NCI-H187 (cell line): Measurements from ENCODE around the gene EPB41L2.

Experiments
- DNase-seq, 2 experiments: peaks; one replicate each; lab custom pipeline; 2025; lab: John Stamatoyannopoulos, UW

Gene EPB41L2

DNA sequence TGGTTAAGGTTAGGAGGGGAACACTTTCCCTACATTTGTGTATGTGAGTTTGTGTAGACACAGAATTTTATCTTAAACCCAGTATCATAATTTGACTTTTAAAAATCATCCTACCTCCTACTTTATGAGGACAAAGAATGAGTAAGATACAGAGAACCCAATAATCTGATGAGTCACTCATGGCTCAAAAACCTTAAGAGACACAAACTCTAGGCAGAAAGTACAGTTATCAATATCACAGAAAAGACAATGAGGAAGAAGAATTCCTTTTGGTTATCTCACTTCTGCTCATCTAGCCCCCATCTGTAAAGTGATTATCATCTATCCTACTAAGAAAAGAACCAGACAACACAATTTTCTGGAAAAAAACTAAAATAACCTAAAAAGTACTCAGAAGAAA is 87.7 kb downstream of the EPB41L2 start:
- no peak for DNase-seq

DNA sequence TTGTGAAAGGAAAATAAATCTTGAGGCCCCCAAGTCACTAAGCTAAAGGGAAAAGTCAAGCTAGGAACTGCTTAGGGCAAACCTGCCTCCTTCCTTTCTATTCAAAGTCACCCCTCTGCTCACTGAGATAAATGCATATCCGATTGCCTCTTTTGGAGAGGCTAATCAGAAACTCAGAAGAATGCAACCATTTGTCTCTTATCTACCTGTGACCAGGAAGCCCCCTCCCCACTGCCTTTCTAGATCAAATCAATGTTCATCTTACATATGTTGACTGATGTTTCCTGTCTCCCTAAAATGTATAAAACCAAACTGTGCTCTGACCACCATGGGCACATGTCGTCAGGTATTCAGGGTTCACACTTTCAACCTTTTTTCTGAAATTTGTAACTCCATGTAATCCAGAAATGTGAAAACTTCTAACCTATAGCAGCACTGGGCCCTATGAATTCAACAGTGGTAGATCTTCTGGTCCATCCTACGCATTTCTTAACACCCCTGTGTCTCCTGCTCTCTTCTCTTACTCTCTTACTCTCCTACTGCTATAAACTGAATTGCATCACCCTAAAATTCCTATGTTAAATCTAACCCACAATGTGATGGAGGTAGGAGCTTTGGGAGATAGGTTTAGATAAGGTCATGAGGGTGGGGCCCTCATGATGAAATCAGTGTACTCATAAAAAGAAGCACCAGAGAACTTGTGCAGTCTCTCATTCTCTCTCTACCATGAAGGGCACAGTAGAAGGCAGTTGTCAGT is 89.3 kb downstream of the EPB41L2 start:
- no peak for DNase-seq

DNA sequence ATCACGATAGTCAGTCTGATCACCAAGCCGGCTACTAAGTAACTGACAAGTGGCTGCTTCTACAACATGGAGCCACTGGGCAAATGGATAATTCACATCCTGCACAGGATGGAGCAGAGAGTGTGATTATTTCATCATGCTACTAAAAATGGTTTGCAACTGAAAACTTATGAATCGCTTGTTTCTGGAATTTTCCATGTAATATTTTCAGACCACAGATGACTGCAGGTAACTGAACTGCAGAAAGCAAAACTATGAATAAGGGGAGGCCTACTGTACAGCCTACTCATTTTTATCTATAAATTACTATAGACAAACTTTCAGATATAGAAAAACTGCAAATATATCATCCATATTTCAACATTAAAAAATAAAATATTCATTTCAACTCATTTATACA is 91.5 kb downstream of the EPB41L2 start:
- DNase-seq: no peak

DNA sequence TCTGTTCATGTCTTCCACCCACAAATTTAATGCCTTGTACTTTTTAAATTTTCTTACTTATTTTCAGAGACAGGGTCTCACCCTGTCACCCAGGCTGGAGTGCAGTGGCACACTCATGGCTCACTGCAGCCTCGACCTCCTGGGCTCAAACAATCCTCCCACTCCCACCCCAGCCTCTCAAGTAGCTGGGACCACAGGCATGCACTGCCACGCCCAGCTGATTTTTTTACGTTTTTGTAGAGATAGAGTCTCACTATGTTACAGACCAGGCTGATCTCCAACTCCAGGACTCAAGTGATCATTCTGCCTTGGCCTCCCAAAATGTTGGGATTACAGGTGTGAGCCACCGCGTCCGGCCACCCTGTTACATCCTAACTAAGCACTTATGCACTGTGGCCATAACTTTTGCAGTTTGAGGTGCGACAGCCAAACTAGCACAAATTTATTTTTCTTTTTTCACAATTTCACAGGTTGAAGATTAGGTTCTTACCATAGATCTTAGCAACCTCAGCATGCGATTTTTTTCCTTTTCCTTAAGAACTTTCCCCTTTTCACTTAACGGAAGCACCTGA is 92.1 kb downstream of the EPB41L2 start:
- no peak for DNase-seq

DNA sequence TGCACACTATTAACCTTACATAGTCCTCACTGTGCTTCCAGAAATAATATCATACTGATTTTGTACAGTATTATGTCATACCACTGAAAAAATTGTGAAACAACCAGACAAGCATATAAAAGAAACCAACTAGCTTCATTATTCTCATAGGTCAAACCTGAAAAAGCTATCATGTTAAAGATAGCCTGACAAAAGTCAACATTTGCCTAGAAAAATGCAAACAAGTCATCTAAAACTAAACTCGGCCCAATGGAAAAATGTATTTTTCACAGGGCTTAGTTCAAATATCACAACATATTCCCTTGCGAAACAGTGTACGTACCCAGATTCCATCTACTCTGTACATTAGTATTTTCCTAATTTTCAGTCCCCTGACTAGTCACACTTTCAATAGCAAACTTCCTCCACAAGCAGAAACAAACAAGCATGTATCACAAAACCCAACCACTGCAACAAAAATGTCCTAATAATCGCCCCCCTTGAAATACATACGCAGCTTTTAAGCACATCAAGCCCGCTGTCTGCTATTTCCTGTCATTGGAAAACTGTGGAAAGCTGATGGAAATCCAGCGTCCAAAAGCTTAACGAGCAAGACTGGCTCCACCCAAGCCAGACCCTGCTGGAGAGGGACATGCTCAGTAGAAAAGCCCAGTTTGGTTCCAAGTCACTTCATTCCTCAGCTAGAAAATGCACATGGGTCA is 93.1 kb downstream of the EPB41L2 start:
- no peak for DNase-seq

DNA sequence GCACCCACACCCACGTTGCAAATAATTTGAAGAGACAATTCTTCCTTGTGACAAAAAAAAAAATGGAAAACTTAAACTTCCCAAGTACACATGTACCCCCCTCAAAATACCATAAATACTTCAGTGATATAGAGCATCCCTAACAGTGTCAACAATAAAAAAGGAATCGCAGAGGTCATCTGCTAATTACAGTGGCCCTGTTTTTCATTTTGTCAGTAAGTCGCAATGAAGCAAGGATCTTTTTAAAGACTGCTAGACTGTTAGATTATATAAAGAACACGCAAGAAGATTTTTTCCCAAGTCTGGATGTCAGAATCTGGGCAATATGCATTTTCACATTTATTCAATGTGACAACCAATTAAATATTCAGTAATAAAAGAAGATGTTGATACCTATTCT is 93.9 kb downstream of the EPB41L2 start:
- no peak for DNase-seq

DNA sequence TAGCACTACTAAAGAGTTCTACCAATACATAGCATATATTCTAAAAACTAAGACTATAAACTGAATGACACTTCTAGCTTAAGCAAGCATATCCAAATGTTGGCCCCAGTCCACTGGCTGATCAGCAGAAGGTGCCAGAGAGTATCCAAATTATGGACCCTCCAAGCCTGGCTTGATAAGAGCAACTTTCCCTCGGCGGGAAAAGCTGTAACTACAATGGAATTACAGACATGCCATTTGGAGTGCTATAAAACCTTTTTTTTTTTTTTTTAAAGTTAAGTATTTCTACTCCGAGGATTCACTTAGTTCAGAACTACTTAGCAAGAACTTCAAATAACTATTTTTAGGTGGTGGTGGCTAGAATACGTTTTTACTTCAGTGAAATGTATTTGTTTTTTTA is 94.6 kb downstream of the EPB41L2 start:
- no peak for DNase-seq

DNA sequence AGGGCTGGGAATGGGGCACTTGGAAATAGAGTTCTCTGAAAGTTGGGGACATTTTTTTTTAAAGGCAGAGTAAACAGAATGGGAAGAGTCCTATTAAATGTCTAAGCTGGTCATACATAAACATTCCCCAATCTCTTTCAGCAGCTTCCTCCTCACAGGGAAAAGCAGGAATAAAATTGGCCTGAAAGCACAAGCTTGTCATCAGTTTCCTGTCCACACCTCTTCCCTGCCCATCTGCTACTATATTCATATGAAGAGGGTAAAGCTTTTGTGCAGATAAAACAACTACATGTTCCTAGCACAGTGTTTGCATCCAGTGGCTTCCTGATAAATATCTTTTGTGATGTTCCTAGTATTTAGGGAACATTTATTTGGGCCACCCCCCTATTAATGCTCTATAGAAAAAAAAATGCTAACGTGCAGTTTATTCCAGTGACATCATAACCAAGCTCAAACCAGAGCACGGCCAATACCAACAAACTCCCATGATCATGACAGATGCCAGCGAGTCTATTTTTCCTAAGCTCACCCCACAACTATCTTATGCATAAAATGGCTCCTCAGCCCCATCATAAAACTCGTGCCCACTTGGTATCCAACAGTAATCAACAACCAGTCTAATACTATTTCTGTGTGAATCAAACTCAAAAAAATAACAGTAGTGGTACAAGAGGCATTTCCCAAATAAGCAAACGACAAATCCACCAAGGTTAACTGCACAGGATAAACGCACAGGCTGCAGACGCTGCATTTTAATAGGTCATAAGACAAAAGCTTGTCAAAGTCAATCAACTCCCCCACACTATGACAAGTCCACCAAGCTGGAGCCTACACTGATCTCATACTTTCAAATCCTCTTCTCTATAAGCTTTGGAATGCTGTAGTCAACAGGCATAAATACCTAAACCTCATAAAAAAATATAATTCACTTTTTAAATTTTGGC is 95.3 kb downstream of the EPB41L2 start:
- DNase-seq: no peak

DNA sequence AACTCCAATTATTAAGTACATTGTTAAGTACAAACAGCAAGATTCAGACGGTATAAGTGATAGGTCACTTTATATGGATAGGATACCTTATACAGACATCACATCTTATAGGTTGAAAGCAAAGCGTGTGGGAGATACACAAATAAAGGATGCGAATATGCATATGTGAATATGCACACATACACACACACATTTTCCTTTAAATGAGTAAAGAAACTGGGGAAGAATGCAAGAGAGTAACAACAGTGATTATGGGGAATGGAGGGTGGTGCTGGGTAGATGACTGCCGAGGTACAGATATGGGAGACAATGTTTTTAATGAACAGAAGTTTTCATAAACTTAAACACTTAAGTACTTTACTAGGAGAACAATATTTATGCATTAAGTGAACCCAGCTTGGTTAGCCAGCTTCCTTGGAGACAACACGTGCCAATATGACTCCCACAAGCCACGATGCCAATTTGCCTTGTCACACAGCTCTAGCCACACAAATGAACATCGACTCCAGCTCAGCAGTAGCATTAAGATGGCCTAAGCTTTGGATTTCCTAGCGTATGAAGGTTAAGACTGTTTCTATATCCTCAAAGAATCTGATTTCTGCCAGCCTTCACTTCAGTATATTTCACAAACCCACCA is 96.6 kb downstream of the EPB41L2 start:
- no peak for DNase-seq

DNA sequence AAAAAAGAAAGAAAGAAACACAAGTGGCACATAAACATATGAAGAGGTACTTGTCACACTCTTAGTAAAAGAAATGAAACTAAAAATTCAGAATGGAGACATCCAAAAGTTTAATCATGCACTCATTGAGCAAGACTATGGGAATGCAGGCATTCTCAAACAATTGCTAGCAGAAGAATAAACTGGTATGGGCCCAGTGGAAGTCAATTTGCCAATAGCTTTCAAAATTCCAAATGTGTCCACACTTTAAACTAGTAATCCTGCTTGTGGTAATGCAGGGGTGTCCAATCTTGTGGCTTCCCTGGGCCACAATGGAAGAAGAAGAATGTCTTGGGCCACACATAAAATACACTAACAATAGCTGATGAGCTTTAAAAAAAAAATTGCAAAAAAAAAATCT is 97.4 kb downstream of the EPB41L2 start:
- no peak for DNase-seq

DNA sequence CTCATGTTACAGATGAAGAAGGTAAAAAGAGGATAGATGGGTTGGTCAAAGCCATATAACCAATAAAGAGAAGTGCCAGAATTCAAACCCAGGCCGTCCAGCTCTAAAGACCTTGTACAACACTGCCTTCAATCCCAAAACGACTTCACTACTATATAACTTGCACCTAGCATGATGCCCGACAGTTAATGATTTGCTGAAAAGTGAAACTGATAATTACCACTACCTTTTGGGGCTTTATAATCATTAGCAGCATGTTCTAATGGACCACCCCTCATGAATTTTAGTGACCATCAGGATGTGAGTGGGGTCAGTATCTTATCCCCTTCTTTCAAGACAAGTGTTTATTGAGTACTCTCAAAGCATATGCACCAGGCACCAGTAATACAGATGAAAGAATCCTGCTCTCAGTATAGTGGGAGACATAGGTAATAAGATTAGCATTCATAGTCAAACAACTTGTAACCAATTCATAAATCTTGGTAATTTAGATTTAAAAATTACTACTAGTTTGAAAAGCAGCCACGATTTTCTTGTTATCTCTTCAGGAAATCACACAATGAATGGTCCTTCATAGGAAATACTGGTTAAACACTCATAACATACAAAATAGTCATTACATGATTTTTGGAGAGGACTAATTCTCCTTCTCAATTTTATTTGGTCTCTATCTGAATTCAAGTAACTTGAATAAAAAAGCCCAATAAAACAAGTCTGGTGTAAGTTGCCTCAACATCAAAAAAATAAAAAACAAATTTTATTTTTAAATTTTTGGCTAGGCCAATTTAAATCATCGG is 98.0 kb downstream of the EPB41L2 start:
- DNase-seq: no peak

DNA sequence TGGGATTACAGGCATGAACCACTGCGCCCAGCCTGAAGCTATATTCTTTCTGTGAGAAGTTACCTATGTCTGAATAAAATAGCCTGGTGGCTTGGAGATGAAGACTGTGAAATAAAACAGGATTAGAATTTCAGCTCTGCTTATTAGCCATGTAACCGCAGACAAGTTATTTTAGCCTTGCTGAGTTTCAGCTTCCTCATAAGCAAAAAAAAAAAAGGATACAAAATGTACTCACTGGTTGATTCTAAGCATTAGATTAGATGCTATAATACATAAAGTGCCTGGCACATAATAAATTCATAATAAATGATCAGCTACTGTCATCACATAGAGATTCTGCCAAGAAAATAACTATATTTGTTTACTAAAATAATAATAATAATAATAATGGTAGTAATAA is 98.8 kb downstream of the EPB41L2 start:
- DNase-seq: no peak

DNA sequence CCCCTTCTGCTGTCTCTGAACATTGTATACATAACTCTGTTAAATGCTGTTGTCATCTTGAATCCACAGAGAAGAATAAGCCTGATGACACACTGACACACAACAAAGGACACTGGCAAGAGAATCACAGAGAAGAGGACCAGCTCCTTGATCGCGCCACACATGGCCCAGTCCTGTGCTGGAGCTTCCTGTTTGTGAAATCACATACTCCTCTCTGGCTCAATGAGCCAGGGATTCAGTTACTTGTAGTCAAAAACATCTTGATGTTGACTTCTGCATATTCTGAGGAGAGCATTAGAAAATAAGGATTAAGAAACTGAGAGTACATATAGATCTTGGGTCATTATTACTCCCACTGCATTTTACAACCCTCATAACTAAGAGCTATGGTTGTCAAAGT is 100.1 kb downstream of the EPB41L2 start:
- DNase-seq: no peak

DNA sequence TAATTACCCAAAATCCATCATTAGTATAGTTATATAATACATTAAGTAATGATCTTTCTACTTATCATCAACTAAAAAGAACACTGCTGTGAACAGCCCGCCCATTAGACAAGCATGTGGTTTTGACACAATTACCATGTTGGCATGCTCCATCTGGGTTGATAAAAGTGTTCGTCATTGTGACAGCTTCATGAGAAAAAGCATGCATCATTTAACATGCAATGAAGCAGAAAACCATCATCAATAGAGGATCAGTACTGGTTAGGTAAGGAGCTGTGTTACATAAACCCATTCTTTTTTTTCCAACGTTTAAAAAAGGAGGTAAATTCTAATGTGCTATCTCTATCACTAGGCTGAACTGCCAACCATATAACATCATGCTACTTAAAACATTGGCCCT is 101.9 kb downstream of the EPB41L2 start:
- DNase-seq: no peak

DNA sequence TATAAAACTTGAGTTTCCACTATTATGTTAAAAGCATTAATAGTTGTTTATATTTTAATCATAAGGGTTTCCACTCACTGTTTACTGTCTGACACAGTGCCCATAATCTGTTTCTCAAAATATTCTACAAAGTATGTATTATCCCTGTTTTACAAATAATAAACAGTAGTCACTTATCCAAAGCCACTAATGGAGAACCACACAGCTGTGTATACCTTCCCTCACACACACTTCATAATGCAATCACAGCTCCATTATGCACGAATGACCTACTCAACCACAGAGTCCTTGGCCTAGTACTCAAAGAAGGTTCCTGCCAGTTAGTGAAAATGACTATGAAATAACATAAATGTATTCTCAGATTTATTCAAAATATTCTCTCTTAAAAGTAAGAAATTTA is 103.1 kb downstream of the EPB41L2 start:
- DNase-seq: no peak

DNA sequence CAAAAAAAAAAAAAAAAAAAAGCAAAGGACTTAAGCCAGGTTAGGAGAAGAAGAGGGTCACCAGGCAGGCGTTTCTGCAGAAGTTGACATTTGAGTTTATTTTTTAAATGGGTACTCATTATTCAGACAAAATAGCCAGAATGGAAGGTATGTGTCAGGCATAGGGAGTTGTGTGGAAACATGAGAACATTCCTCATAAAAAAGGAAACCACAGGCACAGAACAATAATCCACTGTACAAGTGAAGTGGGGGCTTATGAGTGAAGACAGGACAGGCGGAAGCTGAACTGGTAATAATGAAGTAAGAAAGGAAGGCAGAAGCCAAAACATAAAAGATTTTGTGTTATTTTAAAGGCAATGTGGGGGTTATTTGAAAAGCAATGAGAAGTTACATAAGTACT is 104.6 kb downstream of the EPB41L2 start:
- DNase-seq: no peak

DNA sequence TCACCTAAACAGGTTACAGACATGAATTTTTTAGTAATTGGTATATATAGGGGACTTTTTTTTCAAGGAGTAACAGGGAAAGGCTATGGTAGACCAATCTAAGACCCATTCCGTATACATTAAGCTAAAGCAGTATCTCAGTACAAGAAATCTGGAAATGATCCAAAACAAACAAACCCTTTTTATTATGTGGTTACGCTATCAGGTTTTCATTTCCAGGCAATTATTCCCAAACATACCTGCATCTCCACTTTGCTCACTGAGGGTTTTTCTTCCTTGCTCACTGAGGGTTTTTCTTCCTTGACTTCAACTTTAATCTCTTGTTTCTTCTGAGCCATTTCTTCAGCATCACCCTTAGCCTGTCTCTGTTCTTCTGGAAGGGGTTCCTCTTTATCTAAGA is 107.3 kb downstream of the EPB41L2 start:
- DNase-seq: no peak

DNA sequence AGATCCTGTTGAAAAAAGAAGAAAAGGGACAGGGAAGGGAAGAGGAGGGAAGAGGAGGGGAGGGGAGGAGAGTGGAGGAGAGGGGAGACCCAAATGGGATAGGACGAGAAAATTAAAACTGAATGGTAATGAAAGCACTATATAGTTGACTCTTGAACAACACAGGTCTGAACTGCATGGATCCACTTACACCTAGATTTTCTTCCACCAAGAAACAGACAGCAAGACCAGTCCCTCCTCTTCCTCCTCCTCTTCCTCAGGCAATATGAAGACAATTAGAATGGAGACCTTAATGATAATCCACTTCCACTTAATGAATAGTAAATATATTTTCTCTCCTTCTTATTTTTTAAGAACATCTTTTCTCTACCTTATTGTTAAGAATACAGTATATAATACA is 113.5 kb downstream of the EPB41L2 start:
- no peak for DNase-seq

DNA sequence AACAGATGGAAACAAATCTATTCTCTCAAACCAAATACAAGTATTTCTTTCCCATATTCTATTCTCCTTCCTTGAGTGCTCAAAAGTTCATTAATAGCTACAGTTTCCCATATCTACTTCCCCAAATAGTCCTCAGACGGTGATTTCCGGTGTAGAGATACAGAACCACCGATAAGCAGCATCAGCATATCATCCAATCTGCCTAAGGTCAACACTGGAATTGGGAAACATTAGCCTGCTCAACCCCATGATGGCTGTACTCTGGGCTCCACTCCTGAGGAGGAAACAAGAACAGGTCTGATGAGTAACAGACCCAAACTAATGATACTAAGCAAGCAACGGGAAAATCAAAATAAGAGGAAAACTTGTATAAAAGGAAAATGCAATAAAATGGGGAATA is 115.6 kb downstream of the EPB41L2 start:
- DNase-seq: no peak

DNA sequence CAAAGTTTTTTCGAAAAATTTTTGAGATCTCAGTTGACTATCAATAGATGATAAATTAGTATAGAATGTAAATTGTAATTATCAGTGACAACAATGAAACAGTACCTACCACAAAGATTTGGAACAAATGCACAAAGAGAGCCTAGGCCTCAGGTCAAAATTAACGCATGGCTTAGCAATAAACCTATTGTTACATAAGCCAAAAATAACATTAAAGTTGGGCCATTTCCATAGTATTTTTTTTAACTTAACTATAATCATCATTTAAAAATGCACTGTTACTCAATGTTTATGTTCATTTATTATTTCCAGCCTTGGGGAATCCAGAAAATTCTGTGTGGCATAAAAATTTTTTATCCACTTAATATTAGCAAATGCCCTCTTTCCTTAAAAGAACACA is 117.0 kb downstream of the EPB41L2 start:
- no peak for DNase-seq

DNA sequence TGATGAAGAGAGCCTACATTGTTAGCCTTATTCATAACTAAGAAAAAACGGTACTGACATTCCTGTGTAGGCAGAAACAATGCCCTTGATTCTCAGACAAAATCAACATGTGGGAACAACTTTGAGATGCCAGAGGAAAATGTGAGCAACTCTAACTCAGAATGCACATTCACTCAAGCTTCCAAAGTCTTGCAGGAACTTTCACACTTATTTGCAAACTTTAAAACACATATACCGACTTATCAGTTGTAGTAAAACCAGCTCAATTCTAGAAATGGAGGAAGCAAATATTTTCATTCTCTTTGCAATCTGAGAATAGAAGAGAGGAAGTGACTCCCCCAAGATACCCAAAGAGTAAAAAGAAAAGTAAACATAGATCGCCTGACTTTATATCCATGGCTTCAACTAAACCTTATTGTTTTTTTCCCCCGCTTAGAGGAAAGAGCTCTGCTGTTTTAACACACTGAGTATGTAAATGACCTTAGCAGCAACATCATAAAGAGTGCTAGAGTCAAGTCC is 117.6 kb downstream of the EPB41L2 start:
- DNase-seq: no peak
